Stimulated activated CD8-positive, alpha-beta memory T cell treated with anti-CD3 and anti-CD28 coated beads, Interleukin-2, amount 100 ng/mL, for 1 hour (primary cell): Measurements from ENCODE around the gene OXA1L.
"Not testable (repeated sequence)": the region's sequence is repeated elsewhere in the genome, so short reads cannot be mapped to it uniquely, and the experiment has no call there.

ENCODE experiments used
- DNase-seq, 2 donors: peaks; one replicate each; pipeline ENCODE4 v3.0.0-alpha.2; 2020; ENCODE audit warnings: low read depth in 2 of 2

The OXA1L gene

DNA sequence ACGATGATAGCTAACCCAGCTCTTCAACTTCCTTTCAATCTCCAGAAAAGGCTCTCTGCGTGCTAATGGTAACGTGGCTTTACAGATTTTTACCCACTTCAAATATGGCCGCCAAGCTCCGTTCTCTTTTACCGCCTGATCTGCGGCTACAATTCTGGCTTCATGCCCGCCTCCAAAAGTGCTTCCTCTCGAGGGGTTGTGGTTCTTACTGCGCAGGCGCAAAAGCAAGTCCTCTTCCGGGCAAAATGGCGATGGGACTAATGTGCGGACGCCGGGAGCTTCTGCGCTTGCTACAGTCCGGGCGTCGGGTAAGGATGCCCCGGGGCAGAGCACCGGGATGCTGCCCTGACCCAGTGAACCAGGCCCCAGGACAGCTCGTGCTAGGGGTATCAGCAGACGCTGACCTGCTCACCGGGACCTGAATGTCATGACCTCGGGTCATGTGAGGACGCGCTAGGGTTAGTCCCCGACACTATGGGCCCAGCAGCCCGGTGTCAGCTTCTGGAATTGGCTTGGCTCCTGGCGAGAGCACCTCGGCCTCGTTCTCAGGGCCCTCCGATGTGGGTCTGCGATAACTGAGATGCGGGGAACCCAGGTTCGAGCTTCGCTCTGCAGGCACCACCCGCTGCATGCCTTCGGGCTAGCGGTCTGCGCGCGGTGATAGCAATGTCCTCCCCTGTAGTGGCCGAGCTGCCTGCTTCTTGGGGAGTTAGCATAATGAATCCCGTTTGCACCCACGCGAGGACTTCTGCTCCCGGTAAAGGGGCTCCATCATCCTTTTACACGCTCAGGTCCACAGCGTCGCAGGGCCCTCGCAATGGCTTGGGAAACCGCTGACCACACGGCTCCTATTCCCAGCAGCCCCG lies at the start of gene OXA1L:
Gene OXA1L (plus strand): TSS at position 232 of the 866 bp plus-strand sequence. CDS start 14 bp downstream, at position 246.
- peak; percentile 91 to 92 for DNase-seq

DNA sequence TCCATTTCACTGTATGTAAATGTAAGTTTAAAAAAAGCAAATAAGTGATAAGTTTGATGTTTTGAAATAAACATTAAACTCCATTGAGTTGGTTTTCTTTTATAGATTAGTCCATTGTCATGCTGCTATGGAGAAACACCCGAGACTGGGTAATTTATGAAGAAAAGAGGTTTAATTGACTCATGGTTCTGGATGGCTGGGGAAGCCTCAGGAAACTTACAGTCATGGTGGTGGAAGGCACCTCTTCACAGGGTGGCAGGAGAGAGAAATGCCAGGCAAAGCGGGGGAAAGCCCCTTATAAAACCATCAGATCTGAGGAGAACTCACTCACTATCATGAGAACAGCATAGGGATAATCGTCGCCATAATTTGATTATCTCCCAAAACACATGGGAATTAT lies 48.4 kb upstream of the OXA1L start:
- no peak for DNase-seq

DNA sequence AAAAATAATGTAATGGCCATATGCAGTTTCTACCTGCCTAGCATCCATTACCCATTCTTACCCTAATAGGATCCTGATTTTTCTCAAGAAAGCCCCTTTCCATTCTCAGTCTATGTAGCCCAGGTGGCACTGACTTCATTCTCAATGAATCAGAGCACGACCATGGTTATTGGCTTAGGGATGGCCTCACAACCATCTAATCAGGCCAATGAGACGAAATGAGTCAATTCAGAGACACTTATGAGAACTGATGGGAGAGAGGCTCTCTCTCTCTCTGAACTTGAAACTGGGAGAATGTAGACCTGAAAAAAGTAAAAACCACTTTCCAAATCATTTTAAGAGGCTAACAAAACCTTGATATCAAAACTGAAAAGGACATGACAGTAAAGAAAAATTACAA lies 45.3 kb upstream of the OXA1L start:
- DNase-seq = no peak

DNA sequence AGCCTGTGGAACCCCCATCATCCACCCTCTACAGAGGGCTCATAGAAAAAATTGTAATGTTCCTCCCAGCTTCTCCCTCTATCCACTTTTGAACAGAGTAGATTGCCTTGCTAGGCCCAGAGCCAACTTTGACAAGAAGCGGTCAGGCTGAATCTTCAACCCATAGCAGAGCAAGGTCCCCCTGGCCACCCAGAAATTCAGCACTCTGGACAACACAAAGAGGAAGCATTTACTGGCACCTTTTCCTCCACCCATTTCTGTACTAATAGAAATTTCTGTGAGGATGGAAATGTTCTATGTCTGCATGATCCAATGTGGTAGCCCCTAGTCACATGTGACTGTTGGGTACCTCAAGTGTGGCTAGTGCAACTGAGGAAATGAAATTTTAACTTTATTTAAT lies 42.7 kb upstream of the OXA1L start:
- DNase-seq = no peak

DNA sequence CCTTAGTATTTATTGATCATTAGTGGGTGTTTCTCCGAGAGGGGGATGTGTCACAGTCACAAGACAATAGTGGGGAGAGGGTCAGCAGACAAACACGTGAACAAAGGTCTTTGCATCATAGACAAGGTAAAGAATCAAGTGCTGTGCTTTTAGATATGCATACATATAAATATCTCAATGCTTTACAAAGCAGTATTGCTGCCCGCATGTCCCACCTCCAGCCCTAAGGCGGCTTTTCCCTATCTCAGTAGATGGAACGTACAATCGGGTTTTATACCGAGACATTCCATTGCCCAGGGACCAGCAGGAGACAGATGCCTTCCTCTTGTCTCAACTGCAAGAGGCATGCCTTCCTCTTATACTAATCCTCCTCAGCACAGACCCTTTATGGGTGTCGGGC lies 41.6 kb upstream of the OXA1L start:
- not testable (repeated sequence) for DNase-seq

DNA sequence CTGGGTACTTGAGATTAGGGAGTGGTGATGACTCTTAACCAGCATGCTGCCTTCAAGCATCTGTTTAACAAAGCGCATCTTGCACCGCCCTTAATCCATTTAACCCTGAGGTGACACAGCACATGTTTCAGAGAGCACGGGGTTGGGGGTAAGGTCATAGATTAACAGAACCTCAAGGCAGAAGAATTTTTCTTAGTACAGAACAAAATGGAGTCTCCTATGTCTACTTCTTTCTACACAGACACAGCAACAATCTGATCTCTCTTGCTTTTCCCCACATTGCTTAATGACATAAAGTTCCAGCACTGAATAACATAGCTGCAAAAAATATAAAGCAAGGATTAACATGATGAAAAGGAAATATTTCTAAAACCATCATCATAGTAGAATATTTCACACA lies 41.1 kb upstream of the OXA1L start:
- DNase-seq = not testable (repeated sequence)

DNA sequence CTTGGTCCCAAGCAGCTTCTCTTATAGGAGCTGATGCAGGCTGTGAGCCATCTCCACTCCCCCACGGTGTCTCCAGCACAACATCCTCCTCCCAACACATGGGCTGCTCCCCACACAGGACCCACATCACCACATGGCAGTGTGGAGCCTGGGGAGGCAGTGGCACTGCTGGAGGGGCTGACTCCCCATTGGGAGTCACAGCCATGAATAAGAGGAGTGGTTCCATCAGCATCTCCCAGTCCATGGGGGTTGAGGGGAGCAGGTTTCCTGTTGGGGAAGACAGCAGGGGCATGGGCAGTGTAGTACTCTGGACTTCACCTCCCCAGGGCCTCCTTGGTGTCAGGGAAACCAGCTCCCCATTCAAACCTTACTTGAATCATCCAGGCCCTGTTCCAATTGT lies 40.5 kb upstream of the OXA1L start:
- DNase-seq = no peak

DNA sequence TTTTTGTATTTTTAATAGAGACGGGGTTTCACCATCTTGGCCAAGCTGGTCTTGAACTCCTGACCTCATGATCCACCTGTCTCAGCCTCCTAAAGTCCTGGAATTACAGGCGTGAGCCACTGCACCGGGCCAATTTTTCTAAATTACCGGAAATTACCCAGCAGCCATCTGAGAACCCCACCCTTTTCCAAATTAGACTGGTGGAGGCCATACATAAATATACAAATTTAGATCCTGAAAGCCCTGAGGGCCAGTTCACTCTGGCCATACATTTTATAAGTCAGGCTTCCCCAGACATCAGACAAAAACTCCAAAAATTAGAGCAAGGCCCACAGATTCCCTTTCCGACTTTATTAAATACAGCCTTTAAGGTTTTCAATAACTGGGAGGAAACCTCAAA lies 34.4 kb upstream of the OXA1L start:
- not testable (repeated sequence) for DNase-seq

DNA sequence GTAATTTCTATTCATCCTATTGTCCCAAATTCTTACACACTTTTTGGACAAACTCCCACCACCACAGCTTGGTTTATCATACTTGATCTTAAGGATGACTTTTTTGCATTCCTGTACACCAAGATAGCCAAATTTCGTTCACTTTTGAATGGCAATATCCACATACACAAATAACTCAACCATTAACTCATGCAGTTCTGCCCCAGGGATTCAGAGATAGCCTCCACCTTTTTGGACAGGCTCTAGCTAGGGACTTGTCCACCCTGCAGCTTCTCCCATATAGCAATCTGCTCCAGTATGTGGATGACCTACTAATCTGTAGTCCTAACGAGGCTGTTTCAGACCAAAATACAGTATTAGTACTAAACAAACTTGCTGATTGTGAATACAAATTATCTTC lies 32.7 kb upstream of the OXA1L start:
- no peak for DNase-seq

DNA sequence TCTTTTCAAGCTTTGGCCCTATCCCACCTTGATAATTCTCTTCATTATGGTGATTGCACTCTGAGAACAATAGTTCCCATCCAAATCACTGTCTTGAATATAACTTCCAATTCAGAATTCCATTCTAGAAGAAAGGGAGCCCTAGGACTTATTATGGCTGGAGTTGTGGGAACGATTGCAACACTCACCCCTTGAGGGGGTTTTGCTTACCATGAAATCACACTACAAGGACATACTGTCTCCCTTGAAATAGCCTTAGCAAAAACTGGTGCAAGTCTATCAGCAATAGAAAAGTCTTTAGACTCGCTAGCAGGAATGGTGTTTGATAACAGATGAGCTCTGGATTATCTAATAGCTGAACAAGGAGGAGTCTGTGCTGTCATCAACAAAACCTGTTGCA lies 31.4 kb upstream of the OXA1L start:
- no peak for DNase-seq

DNA sequence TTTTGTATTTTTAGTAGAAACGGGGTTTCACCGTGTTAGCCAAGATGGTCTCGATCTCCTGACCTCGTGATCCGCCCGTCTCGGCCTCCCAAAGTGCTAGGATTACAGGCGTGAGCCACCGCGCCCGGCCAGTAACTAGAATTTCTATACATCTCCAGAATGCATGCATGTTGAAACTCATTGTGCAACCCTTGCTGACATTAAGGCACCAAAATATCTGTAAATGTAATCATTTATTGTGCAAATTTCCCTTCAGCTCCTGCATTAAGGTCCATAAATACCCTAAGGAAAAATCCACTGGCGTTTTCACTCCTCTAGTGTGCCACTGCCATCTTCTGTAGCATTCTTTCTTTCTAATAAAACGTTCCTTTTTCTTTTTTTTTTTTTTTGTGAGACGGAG lies 30.1 kb upstream of the OXA1L start:
- not testable (repeated sequence) for DNase-seq

DNA sequence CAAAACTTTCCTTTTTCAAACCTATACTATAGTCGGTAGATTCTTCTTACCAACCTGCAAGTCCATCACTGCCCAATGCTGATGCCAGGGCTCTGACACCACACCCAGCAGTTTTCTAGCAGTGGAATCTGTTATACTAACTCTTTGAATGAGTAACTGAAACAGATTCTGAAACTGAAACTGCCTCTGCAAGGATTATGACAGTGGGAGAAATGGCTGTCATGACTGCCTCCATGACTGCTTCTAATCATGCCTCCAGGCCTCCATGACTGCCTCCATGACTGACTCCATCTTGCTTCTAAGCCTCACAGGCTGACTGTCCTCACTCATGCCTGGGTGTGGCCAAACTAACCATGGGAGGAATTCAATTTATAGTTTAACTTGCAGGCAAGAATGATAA lies 29.4 kb upstream of the OXA1L start:
- DNase-seq = no peak

DNA sequence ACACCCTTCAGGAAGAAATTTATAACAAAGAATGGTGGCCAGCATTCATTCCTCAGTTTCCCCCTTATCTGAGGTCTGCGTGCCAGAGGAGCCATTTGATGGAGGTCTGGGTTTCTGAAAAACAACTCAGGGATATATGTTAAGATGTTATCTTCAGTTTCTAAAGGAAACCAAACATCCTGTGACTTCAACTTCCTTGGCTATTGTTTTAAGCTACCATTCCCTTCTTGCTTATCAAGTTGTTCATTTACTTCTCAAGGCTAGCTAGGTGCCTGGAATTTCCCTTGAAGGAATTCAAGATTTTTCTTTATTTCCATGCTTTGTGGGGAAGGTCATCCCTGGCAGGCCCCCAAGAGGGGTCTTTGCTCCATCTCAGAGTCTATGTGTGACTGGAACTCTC lies 27.1 kb upstream of the OXA1L start:
- DNase-seq = no peak

DNA sequence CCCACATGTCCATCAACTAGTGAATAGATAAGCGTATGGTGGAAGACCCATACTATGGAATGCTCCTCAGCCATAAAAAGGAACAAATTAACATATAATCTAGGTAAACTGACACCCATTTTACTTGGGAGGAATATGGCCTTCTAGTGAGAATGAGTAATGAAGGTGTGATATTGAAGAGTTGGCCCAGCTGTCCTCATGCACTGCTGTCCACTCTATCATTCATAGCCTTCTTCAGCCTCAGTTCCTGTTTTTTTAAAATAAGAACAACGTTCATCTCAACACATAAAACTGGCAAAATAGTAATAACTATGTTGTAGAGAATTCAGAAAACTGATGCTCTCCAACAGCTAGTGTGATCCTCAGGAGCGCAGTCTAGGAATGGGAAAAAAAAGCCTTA lies 26.5 kb upstream of the OXA1L start:
- DNase-seq = no peak

DNA sequence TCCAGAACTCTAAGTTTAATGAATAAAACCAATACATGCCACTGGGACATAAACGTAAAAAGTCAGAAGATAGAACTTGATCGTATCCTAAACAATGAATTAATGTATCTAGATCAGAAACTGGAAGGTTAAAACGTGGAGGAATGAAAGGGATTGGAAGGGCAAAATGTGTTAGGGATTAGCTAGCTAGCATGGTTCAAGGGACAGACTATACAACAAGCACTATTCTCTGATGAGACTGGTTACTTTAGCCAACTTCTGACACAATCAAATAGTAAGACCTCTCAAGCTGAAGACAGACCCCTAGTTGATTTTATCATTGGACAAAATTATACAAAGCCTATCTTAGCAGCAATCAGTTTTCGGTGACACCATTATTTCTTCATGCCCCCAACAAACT lies 18.7 kb upstream of the OXA1L start:
- DNase-seq = no peak

DNA sequence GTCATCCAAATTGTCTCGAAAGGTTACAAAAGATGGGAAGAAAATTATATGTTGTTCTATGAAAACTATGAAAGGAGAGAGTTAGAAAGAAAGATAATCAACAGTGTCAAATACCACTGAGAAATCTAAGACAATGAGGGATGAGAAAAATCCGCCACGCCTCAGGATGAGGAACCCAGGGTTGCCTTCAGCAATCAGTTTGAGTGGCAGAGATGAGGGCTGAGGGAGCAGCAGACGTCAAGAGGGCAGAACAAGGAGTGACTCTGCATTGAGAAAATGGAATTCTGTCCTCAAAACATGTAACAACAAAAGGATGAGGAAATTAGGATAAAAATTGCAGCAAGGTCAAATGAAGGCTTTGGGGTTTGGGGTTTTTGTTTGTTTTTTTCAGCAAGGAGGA lies 18.3 kb upstream of the OXA1L start:
- no peak for DNase-seq

DNA sequence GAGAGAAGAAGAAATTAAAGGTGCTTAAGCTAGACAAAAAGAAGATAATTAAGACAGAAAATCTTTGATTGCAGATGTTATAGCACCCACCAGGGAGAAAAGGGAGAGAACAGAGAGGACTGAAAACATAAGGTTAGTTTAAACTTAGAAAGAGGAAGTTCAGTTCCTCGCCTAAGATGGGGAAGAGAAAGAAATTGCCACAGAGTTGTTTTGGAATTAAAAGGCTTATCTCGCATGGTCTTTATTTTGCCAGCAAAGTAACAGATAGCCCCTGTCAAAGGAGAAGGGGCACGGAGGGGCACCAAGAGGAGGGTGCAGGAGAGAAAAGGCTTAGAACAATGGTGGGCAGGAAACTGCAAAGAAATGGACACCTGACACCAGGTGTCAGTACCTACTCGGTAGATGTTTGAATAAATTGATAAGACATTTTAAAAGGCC lies 17.8 kb upstream of the OXA1L start:
- DNase-seq = no peak

DNA sequence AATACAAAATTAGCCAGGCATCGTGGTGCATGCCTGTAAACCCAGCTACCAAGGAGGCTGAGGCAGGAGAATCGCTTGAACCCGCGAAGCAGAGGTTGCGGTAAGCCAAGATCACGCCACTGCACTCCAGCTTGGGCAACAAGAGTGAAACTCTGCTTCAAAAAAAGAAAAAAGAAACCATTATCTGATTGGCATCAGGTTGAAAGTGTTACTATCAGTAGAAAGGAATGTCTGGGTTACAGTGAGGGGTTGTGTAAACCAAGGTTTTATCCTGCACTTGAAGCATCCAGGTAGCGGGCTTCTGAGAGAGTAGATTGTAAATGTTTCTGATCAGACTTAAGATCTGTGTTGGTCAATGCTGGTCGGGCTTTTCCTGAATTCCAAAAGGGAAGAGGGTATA lies 14.1 kb upstream of the OXA1L start:
- no peak for DNase-seq

DNA sequence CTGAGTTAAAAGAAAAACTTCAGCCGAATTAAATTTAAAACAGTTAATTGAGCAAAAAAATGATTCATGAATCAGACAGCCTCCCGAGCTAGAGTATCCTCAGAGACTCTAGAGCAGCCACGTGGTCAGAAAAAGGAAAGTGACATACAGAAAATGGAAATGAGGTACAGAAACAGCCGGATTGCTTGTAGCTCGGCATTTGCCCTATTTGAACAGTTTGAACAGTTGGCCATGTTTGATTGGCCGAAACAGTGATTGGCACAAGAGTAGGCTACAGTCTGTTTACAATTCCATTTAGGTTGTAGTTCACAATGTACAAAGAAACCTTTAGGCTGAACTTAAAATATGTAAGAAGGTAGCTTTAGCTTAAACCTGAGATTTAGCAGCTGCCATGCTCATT lies 12.9 kb upstream of the OXA1L start:
- DNase-seq = no peak

DNA sequence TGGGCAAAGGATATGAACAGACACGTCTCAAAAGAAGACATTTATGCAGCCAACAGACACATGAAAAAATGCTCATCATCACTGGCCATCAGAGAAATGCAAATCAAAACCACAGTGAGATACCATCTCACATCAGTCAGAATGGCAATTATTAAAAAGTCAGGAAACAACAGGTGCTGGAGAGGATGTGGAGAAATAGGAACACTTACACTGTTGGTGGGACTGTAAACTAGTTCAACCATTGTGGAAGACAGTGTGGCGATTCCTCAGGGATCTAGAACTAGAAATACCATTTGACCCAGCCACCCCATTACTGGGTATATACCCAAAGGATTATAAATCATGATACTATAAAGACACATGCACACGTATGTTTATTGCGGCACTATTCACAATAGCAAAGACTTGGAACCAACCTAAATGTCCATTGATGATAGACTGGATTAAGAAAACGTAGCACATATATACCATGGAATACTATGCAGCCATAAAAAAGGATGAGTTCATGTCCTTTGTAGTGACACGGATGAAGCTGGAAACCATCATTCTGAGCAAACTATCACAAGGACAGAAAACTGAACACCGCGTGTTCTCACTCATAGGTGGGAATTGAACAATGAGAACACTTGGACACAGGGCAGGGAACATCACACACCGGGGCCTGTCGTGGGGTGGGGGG lies 8.4 kb upstream of the OXA1L start:
- DNase-seq = not testable (repeated sequence)

DNA sequence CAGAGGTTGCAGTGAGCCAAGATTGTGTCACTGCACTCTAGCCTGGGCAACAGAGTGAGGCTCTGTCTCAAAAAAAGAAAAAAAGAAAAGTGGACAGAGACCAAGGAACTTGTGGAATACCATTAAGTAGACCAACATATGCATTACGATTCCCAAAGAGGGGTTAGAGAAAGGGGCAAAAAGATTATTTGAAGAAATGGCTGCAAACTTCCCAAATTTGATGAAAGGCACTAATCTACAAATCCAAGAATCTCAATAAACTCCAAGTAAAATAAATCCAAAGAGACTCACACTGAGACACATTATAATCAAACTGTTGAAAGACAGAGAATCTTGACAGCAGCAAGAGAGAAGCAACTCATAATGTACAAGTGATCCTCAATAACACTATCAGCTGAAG lies 4.8 kb upstream of the OXA1L start:
- no peak for DNase-seq

DNA sequence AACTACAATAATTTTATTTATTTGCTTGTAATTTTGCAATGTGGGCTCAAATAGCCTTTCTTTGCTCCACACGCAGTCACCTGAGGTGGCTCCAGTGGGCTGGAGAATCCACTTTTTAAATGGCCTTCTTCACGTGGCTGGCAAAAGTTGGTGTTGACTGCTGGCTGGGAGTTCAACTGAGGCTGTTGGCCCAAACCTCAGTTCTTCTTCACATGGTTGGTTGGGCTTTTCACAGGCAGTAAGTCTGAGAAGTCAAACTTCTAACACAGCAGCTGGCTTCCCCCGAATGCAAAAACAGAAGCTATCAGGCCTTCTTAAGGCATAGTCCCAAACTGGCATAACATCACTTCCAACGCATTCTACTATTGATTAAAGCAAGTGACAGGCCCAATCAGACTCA lies 2.1 kb upstream of the OXA1L start:
- DNase-seq = no peak

DNA sequence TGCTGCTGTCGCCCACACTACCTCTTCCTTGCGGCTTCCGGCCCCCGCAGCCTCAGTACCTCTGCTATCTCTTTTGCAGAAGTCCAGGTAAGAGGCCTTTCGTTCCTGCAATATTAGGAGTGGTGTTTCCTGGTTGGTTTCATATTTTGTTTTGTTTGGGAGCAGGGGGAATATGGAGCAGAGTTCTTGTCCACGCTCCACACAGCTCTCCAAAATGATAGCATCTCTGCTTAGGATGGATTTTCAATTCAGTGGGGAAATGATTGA lies 768 bp downstream of the OXA1L start:
- DNase-seq = no peak

DNA sequence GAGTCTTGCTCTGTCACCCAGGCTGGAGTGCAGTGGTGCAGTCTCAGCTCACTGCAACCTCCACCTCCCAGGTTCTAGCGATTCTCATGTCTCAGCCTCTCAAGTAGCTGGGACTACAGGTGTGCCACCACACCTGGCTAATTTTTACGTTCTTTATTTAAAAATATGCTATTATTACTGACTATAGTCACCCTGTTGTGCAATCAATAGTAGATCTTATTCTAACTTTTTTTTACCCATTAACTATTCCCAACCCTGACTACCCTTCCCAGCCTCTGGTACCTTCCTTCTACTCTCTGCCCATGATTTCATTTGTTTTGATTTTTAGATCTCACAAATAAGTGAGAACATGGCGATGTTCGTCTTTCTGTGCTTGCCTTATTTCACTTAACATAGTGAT lies 2.5 kb downstream of the OXA1L start:
- DNase-seq = no peak
